Stomach (tissue), 4 donors: ENCODE measurements around the gene GNAO1.

ENCODE experiments used
- POLR2AphosphoS5 ChIP-seq, 3 donors: sonication (generic); formaldehyde crosslinking; IDR thresholded peaks; one replicate each; pipeline ENCODE4 v1.6.1; 2016; ENCODE audit warnings: antibody characterized with exemption in 3 of 3
- TF ChIP-seq, protein P1 (sequence below), 7 experiments: fragments of 450-650 bp in 4 of 7; fragments of 200-600 bp in 3 of 7; sonication (generic) in 3 of 7; IDR thresholded peaks; one replicate each; pipeline ENCODE4 v1.5.1; 2016 to 2019; ENCODE audit warnings: antibody characterized with exemption in 7 of 7, control low read depth in 2 of 7, mild to moderate bottlenecking in 1 of 7

DNA sequence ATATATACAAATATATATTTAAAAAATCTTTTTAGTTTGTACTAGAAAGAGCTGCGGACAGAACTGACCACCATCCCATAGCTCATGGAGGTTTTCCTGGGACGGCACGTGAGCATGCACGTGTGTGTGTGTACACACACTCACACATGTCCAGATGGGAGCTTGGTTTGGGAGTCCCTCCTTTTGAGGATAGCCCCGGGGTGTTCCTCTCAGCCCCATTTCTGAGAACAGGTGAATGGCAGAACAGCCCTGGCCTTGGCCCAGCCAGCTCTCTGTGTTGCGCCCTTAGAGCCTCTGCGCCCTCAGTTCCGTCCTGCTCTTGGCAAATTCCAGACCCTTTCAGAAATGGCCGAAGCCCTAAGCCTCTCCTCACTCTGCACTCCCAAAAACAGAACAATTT, 163.9 kb downstream of the GNAO1 start:
- TF ChIP-seq, protein P1, sequence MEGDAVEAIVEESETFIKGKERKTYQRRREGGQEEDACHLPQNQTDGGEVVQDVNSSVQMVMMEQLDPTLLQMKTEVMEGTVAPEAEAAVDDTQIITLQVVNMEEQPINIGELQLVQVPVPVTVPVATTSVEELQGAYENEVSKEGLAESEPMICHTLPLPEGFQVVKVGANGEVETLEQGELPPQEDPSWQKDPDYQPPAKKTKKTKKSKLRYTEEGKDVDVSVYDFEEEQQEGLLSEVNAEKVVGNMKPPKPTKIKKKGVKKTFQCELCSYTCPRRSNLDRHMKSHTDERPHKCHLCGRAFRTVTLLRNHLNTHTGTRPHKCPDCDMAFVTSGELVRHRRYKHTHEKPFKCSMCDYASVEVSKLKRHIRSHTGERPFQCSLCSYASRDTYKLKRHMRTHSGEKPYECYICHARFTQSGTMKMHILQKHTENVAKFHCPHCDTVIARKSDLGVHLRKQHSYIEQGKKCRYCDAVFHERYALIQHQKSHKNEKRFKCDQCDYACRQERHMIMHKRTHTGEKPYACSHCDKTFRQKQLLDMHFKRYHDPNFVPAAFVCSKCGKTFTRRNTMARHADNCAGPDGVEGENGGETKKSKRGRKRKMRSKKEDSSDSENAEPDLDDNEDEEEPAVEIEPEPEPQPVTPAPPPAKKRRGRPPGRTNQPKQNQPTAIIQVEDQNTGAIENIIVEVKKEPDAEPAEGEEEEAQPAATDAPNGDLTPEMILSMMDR (IDR thresholded peaks at IDR 0.05), result no peak
- no peak for TF ChIP-seq POLR2AphosphoS5 (IDR thresholded peaks at IDR 0.05)
